H9 (cell line): ENCODE data around the gene VASP. TPM values are rescaled to one million over a fixed set of nuclear protein-coding genes. Genes with fewer than 3 reads are reported as not detected.

ENCODE experiments used
- DNase-seq: peaks from one replicate; pipeline ENCODE4 v3.0.0-alpha.2; 2017
- H2AFZ ChIP-seq: one replicate; pipeline ENCODE4 v1.6.1; 2013; ENCODE audit warnings: mild to moderate bottlenecking, low read length, control low read depth, moderate library complexity
- H2AK5ac ChIP-seq: 2 replicates; pipeline ENCODE4 v1.6.1; 2013; ENCODE audit warnings: low read length, control low read depth, mixed read lengths; ENCODE audit not compliant: insufficient read length
- H2BK120ac ChIP-seq: one replicate; pipeline ENCODE4 v1.6.1; 2013; ENCODE audit warnings: low read depth, mild to moderate bottlenecking, low read length, control low read depth, inconsistent platforms; ENCODE audit not compliant: poor library complexity, severe bottlenecking
- H2BK12ac ChIP-seq: 2 replicates; pipeline ENCODE4 v1.6.1; 2013; ENCODE audit warnings: low read length, control low read depth, mixed read lengths, low read depth; ENCODE audit not compliant: insufficient read length
- H2BK15ac ChIP-seq: 2 replicates; pipeline ENCODE4 v1.6.1; 2013; ENCODE audit warnings: low read depth, low read length, control low read depth
- H2BK20ac ChIP-seq: one replicate; pipeline ENCODE4 v1.6.1; 2013; ENCODE audit warnings: low read depth, mild to moderate bottlenecking, low read length, control low read depth, inconsistent platforms; ENCODE audit not compliant: poor library complexity, severe bottlenecking
- H2BK5ac ChIP-seq: 2 replicates; pipeline ENCODE4 v1.6.1; 2013; ENCODE audit warnings: low read length, control low read depth, mixed read lengths; ENCODE audit not compliant: insufficient read length
- H3K14ac ChIP-seq: 2 replicates; pipeline ENCODE4 v1.6.1; 2013; ENCODE audit warnings: low read length, control low read depth; ENCODE audit not compliant: insufficient read depth
- H3K18ac ChIP-seq: 2 replicates; pipeline ENCODE4 v1.6.1; 2013; ENCODE audit warnings: low read depth, mild to moderate bottlenecking, mixed read lengths, low read length, control low read depth; ENCODE audit not compliant: insufficient read length
- H3K23ac ChIP-seq: 2 replicates; pipeline ENCODE4 v1.6.1; 2013; ENCODE audit warnings: low read length, control low read depth, mixed read lengths, low read depth; ENCODE audit not compliant: insufficient read length
- H3K23me2 ChIP-seq: 2 replicates; pipeline ENCODE4 v1.6.1; 2013; ENCODE audit warnings: low read depth, mild to moderate bottlenecking, mixed read lengths, low read length, control low read depth; ENCODE audit not compliant: insufficient read length, poor library complexity, severe bottlenecking
- H3K27ac ChIP-seq: 2 replicates; pipeline ENCODE4 v1.5.1; 2013; ENCODE audit warnings: low read length, control low read depth, mixed read lengths, low read depth; ENCODE audit not compliant: insufficient read length
- H3K27me3 ChIP-seq: 2 replicates; pipeline ENCODE4 v1.6.1; 2013; ENCODE audit warnings: low read length, control low read depth, inconsistent platforms; ENCODE audit not compliant: insufficient read depth
- H3K4ac ChIP-seq: 2 replicates; pipeline ENCODE4 v1.6.1; 2013; ENCODE audit warnings: low read depth, mild to moderate bottlenecking, control low read depth, inconsistent platforms, low read length, moderate library complexity
- H3K4me1 ChIP-seq: 2 replicates; pipeline ENCODE4 v1.6.1; 2013; ENCODE audit warnings: low read length, control low read depth, inconsistent platforms; ENCODE audit not compliant: insufficient read depth
- H3K4me2 ChIP-seq: 2 replicates; pipeline ENCODE4 v1.6.1; 2013; ENCODE audit warnings: low read length, control low read depth, mixed read lengths; ENCODE audit not compliant: insufficient read length, insufficient read depth
- H3K56ac ChIP-seq: 2 replicates; pipeline ENCODE4 v1.6.1; 2013; ENCODE audit warnings: low read depth, mild to moderate bottlenecking, mixed read lengths, low read length, control low read depth; ENCODE audit not compliant: insufficient read length
- H3K79me1 ChIP-seq: 2 replicates; pipeline ENCODE4 v1.6.1; 2013; ENCODE audit warnings: low read depth, mild to moderate bottlenecking, moderate library complexity, low read length, control low read depth, inconsistent platforms; ENCODE audit not compliant: insufficient read depth, poor library complexity, severe bottlenecking
- H3K79me2 ChIP-seq: 2 replicates; pipeline ENCODE4 v1.6.1; 2013; ENCODE audit warnings: low read length, control low read depth, inconsistent platforms; ENCODE audit not compliant: insufficient read depth
- H3K9ac ChIP-seq: 2 replicates; pipeline ENCODE4 v1.6.1; 2013; ENCODE audit warnings: low read length, control low read depth, mixed read lengths; ENCODE audit not compliant: insufficient read length; ENCODE audit errors: extremely low read depth
- H3K9me3 ChIP-seq: one replicate; pipeline ENCODE4 v1.6.1; 2013; ENCODE audit warnings: low read depth, low read length, inconsistent platforms; ENCODE audit not compliant: control insufficient read depth
- H3T11ph ChIP-seq: one replicate; pipeline ENCODE4 v1.6.1; 2013; ENCODE audit warnings: mild to moderate bottlenecking, low read length, control low read depth, inconsistent platforms
- H4K20me1 ChIP-seq: one replicate; pipeline ENCODE4 v1.6.1; 2013; ENCODE audit not compliant: control insufficient read depth, insufficient read length, insufficient read depth
- H4K5ac ChIP-seq: 2 replicates; pipeline ENCODE4 v1.6.1; 2013; ENCODE audit warnings: low read depth, mild to moderate bottlenecking, mixed read lengths, low read length, control low read depth; ENCODE audit not compliant: insufficient read length
- H4K8ac ChIP-seq: replicated peaks from 2 replicates; pipeline ENCODE4 v1.6.1; 2013; ENCODE audit warnings: low read length, control low read depth, mixed read lengths, low read depth; ENCODE audit not compliant: insufficient read length
- H4K91ac ChIP-seq: 2 replicates; pipeline ENCODE4 v1.6.1; 2013; ENCODE audit warnings: low read depth, mild to moderate bottlenecking, moderate library complexity, mixed read lengths, low read length, control low read depth; ENCODE audit not compliant: insufficient read length
- H3K27ac Mint-ChIP-seq, 3 experiments: 2 replicates in 2 of 3; 3 replicates in 1 of 3; pipeline ENCODE4 v1.8.0; 2020 to 2021; ENCODE audit warnings: mixed read lengths in 3 of 3, mild to moderate bottlenecking in 1 of 3, moderate library complexity in 1 of 3
- H3K27me3 Mint-ChIP-seq: 2 replicates; pipeline ENCODE4 v1.8.0; 2021; ENCODE audit warnings: low read depth, mild to moderate bottlenecking, moderate library complexity, mixed read lengths
- H3K36me3 Mint-ChIP-seq, 3 experiments: 2 replicates in 2 of 3; 3 replicates in 1 of 3; pipeline ENCODE4 v1.8.0; 2020 to 2021; ENCODE audit warnings: low read depth in 3 of 3, mixed read lengths in 3 of 3; ENCODE audit not compliant: insufficient read depth in 1 of 3
- H3K4me1 Mint-ChIP-seq, 2 experiments: 2 replicates each; pipeline ENCODE4 v1.8.0; 2020; ENCODE audit warnings: mixed read lengths in 2 of 2
- H3K4me3 Mint-ChIP-seq, 2 experiments: 2 replicates in 1 of 2; 3 replicates in 1 of 2; pipeline ENCODE4 v1.8.0; 2020 to 2021; ENCODE audit warnings: mild to moderate bottlenecking in 2 of 2, mixed read lengths in 2 of 2, moderate library complexity in 1 of 2
- H3K9me3 Mint-ChIP-seq, 2 experiments: 2 replicates in 1 of 2; 3 replicates in 1 of 2; pipeline ENCODE4 v1.8.0; 2020; ENCODE audit warnings: mild to moderate bottlenecking in 2 of 2, mixed read lengths in 2 of 2, moderate library complexity in 1 of 2
- CTCF ChIP-seq: fragments of 200-600 bp; sonication (generic); conservative IDR thresholded peaks from 3 replicates; pipeline ENCODE4 v1.8.0; 2021; ENCODE audit warnings: antibody characterized with exemption, mild to moderate bottlenecking
- WGBS: extraction: QIAGEN DNeasy Blood & Tissue Kit; methylation state at CpG from one replicate; pipeline ENCODE4 v1.1.7; 2013; ENCODE audit warnings: missing lambda C conversion rate, low lambda C conversion rate, mixed read lengths; ENCODE audit not compliant: insufficient read length; ENCODE audit errors: extremely low coverage; 5-methylcytosine and 5-hydroxymethylcytosine counted together
- total RNA-seq: library from RNA; stranded (reverse); gene quantifications from 2 replicates; pipeline ENCODE4 v1.2.1, GENCODE V29; 2021

The VASP gene
- total RNA-seq, 1 experiment from 2014 or later = 157 TPM

GRCh38 chr19:45462174-45462573, 45.1 kb upstream of the VASP start:
- Histone ChIP-seq H3K18ac (no peak overlapping the region), H2BK15ac (no peak overlapping the region), H4K5ac (no peak overlapping the region), H3K79me2 (no peaks in the 10 kb centered on the region), H2AK5ac (no peak overlapping the region), H3K27ac (no peak overlapping the region), H3K4ac (no peak overlapping the region), H3K79me1 (no peaks in the 10 kb centered on the region), H3K14ac (no peak overlapping the region), H2BK5ac (no peak overlapping the region), H3K56ac (no peak overlapping the region), H3K23me2 (peaks cover 3% of the 10 kb centered on the region), H2BK20ac (no peak overlapping the region), H3K9me3 (no peaks in the 10 kb centered on the region), H4K91ac (no peak overlapping the region), H2BK12ac (no peak overlapping the region), H2BK120ac (no peak overlapping the region), H3K23ac (no peak overlapping the region), H3K27me3 (no peaks in the 10 kb centered on the region; the same call in 1 of the 2 replicates), H2AFZ (no peak overlapping the region), H4K20me1 (no peaks in the 10 kb centered on the region), H3K4me1 (no peaks in the 10 kb centered on the region), H3K9ac (no peak overlapping the region), H3T11ph (no peak overlapping the region), H3K4me2 (no peak overlapping the region), H4K8ac (no peak overlapping the region)
- Mint-ChIP-seq H3K4me3 (no peak overlapping the region), H3K36me3 (no peaks in the 10 kb centered on the region), H3K27me3 (peaks cover 19% of the 10 kb centered on the region), H3K9me3 (no peaks in the 10 kb centered on the region; a peak in 1 of 5 replicates), H3K27ac (no peak overlapping the region), H3K4me1 (peaks cover 3 to 17% of the 10 kb centered on the region in 2 experiments)
- TF ChIP-seq CTCF = no peak
- no CpG with 5 or more reads among the region's 4 CpGs for WGBS
- no peak for DNase-seq
